ENCODE measurements around the gene PSMD13.

The PSMD13 gene

GRCh38 chr11:289712-290620 lies 53.2 kb downstream of the PSMD13 start:
- no peak for DNase-seq

GRCh38 chr11:290621-291231 lies 54.0 kb downstream of the PSMD13 start:
- no peak for DNase-seq

DNA sequence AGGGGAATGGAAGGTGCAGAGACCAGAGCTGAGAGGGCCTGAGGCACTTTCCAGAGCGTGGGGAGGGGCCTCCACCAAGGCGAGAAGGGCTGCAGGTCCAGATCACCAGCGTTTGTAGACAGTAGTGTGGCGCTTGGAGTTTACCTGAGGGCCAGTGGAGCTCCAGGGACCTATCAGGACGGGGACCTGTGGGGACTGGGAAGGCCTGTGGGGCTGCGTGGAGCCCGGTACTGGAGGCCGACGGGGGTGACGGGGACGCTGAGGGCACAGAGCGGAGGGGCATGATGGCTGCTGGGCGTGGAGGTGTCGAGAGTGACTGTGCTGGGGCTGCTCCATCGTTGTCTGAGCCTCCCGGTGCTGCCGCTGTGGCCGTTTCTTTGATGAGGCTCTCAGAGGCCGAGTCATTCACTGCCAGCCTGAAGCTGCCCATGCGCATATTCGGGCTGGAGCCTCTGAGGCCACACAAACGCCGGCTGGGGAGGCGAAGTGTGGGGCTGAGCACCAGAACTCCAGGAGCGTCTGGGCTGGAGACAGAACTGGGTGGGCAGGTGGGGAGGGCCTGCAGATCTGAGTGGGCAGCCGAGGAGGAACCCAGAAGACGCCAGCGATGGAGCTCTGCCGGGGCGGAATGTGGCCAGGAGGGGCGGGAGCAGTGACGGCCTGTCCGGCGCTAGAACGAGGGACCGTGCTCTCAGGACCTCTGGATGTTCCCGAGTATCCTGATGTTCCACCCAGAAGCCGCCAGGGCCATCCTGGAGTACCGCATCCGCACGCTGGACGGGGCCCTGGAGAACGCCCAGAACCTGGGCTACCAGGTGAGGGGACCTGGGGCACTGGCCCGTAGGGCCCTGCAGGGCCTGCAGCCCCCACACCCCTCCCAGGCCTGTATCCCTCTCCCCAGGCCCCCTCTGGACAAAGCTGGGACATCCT lies 54.8 kb downstream of the PSMD13 start:
- DNase-seq: no peak

DNA sequence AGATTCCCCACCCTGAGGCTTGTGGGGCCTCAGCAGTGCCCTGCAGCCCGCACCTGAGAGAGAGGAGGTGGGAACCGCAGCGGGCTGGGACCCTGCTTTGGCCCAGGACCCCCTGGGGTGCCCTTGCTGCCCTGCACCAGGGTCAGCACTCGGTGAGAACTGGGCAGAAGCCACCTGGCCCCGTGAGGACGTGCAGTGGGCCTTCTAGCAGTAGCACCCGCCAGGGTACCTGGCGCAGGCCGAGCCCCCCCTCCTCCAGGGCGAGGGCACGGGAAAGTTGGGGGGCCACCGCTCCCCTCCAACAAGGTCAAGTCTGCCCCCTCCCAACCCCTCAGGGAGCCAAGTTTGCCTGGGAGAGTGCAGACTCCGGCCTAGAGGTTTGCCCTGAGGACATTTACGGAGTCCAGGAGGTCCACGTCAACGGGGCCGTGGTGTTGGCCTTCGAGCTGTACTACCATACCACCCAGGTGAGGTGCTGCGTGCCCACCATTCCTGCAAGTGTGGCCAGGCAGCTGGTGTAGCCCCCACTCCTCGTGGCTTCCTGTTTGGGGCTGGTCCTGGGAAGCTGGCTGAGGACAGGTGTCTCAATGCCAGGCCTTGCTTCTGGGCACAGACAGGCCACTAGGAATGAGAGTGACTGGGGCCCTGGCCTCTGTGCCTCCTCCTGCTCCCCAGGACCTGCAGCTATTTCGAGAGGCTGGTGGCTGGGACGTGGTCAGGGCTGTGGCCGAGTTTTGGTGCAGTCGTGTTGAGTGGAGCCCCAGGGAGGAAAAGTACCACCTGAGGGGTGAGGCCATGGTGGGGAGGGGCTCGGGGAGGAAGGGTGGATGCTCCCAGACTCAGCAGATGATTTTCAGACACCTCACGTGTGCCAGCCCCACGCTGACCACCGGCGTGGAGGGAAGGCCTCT lies 55.7 kb downstream of the PSMD13 start:
- no peak for DNase-seq

DNA sequence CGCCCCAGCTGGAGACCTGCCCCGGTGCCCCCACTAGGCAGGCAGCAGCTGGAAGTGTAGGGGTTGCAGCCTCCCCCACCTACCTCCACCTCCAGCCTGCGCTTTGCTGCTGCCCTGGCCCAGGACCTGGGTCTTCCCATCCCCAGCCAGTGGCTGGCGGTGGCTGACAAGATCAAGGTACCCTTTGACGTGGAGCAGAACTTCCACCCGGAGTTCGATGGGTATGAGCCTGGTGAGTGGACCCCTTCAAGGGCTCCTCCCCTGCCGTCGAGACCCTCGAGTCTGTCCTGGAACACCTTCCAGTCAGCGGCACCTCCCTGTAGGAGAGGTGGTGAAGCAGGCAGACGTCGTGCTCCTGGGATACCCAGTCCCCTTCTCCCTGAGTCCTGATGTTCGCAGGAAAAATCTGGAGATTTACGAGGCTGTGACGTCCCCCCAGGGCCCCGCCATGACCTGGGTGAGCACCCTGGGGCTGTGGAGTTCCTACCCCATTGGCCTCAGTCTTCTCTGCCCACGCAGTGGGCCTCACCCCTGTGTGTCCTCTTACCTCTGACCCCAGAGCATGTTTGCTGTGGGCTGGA lies 56.6 kb downstream of the PSMD13 start:
- no peak for DNase-seq

- no peak for DNase-seq
Measured at GRCh38 chr11:293852-294661, 57.3 kb downstream of the PSMD13 start.

DNA sequence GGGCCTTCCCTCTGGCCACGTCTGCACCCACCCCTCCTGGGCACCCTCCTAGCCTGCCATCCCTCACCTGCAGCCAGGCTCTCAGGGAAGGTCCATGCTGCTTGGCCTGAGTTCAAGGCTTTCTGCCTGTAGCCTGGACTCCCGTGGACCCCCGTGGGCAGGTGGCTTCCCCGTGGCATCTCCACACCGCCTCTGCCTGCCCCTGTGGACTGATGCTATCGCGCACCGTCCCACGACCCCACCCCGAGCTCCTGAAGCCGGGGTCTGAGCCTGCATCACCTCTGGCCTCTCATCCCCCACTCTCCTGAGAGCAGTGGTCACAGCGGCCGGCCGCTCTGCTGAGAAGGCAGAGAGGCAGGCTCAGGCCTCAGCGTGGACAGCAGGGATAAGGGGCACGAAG lies 58.0 kb downstream of the PSMD13 start:
- no peak for DNase-seq

DNA sequence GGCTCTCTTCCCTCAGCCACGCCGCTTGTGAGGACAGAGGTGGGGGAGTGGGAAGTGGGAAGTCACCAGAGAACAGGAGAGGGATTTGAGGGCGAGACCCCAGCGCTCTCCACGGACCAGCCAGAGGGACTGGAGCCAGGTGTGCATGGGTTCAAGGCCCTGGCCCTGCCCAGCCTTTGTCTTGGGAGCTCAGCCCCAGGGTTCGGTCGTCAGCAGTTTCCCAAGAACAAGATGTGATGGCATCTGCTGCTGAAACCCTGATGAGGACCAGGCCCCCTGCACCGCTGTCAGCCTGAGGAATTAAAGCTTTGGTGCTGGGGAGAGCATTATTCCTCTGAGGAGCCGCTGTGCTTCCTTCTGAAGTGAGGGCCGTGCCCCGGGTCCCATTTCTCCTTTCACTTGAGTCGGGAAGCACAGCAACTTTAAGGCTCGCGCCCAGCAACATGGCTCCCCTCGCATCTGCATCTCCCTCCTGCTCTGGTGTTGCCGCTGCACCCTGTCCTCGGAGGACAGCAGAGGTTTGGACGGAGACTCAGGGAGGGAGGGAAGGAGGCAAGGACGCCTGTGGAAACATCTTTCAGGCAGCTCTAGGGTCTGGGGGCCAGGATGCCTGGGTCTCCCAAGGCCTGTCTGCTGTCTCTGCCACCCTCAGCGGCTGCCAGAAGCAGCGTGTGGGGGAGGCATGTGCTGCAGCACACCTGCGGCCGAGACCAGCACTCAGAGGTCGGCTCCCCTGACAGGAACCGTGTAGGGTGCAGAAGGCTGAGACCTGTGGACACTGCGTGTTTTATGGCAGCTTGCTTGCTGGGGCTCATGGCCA lies 58.8 kb downstream of the PSMD13 start:
- no peak for DNase-seq

- no peak for DNase-seq
Measured at GRCh38 chr11:296171-297050, 59.6 kb downstream of the PSMD13 start.

- no peak for DNase-seq
Measured at GRCh38 chr11:297051-297585, 60.3 kb downstream of the PSMD13 start.

DNA sequence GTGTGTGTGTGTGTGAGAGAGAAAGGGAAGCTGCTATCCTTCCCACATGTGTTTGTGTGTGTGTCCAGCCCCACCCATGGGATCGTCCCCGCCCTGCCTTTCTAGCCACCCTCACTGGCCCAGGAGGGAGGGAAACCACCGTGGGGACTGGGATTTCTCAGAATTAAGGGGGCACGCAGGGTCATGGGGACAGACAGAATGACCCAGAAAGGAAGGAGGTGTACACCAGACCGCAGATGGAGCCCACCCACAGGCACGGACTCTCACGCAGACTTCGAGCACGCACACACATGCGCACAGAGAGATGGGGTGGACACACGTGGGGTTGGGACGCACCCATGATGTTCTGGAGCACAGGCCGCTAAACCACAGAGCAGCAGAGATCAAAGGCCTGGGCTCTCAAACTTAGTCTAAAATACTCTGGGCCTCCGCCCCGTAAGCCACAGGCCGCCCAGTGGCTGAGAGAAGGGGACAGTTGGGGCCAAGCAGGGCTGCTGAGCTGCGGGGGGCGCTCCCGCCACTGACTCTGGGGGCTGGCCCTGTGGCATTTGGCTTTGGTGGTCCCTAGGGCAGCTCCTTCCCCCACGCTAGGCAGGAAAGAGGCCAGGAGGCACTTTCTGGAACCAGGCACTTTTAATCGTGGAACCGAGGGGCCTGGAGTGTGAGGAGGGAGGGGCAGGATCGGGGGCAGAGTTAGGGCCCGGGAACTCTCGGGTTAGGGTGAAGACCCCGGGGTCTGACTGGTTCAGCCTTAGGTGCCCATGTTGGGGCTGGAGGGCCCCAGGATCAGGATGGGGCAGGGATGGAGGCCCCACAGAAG lies 61.0 kb downstream of the PSMD13 start:
- no peak for DNase-seq

DNA sequence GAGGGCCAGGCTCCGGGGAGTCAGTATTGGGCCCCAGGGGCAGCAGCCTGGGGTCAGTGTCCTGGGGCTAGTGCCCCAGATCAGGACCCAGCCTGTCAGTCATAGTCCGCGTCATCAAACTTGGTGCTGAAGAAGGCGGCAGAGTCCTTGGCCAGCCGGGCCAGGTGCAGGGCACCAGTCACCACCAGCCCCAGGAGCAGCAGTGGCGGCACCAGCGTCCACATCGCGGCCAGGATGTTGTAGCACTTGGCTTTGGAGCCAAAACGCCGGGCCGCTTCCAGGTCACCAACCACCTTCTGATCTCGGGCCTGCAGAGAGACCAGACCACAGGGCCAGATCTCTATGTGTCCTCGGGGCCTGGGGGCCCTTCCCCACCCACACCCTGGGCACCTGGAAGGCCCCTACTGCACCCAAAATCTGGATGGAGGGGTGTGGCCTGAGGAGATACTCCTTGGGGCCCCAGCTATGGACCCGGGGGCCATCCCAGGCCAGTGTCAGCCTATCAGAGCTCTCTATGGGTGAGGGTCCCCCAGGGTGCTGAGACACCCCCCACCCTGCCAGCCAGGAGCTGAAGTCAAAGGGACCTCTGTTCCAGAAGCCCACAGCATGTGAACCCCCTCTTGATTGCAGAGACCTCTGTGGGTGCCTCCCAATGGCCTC lies 61.8 kb downstream of the PSMD13 start:
- no peak for DNase-seq

DNA sequence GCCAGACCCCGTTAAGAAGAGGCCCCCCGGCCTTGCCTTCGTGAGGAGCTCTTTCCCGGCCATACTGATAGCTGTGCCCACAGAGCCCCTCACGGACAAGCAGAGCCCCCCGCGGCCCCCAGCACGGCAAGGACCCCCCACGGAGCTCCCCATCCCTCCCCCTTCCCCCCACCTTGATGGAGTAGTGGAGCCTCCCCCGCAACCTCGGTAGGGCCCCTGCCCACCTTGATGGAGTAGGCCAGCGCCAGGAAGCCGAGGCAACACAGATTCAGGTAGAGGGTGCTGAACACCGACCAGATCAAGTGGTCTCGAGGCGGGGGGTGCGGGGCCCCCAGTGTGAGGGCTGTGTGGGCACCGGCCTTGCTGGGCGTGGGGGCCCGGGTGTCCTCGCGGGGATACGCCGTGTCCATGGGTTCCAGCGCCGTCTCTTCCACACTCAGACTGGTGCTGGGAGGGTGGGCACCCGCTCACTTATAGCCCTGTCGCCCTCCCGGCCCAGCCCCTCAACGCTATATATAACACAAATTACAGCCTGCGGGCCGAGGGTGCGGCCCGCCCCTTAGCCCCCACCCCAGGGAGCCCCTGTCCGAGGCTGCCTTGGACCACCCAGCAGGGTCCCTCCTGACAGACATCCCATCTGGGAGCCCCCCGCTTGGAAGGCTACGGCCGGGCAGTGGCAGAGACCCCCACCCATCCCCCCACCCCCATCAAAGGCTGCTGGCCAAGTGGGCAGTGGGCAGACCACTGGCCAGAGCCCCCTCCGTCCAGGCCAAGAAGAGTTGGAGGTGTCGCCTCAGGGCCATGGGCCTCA lies 62.5 kb downstream of the PSMD13 start, which contains the start of gene IFITM5:
TSS of gene IFITM5 (minus strand) at position 446 of the 811 bp plus-strand sequence. CDS start at position 410, 36 bp downstream.
- DNase-seq: no peak

GRCh38 chr11:299951-300735 lies 63.4 kb downstream of the PSMD13 start:
- DNase-seq: no peak

Measured in AML-193 (cell line).